ENCODE data around the gene FANCE.
A peak's percentile ranks its signal among the peaks of the same experiment; 100 is the strongest.

The FANCE gene

DNA sequence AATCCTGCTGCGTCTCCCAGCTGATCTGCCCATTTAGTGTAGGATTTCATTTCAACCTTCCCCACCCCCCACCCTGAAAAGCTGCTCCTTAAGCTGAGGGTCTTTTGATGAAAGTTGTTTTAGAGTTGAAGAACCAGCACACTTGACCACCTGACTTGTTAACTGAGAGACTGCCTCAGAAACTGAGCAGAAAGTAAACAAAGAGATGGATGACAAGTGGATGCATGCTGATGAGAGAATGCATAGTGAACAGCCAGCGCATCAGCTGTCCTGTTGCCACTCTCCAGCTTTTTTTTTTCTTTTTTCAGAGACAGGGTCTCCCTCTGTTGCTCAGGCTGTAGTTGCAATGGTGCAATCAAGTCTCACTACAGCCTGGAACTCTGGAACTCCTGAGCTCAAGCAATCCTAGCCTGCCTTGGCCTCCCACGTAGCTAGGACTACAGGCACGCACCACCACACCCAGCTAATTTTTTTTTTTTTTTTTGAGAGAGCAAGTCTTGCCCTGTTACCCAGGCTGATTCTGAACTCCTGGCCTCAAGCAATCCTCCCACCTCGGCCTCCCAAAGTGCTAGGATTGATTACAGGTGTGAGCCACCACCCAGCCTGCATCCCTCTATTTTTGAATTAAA is 25.5 kb downstream of the FANCE start:
- Mint-ChIP-seq H3K27ac (no peak overlapping the region), H3K27me3 (ENCODE audit: low read depth) (no peaks in the 10 kb centered on the region)

DNA sequence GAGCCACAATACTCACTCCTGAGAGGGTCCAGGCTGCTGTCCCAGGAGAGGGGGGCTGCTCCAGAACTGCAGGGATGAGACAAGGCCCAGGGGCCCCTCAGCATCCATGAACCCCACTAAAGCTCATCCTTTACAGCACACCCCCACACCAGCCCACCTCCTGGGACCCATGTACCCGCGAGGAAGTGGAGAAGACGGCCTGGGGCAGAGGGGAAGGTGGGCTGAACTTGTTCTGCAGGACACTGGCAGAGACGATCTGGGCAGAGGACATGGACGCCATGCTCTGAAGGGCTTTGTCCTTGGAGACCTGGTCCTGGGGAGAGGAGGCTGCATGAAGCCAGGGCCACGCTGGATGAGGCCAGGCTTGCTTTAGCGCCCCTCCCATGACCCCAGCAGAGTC is 26.1 kb downstream of the FANCE start:
- no peak overlapping the region for H3K4me3 Mint-ChIP-seq
- no peak for DNase-seq (ENCODE audit: low spot score)
- H3K9me3 Mint-ChIP-seq, result no peaks in the 10 kb centered on the region
- no peak overlapping the region for H3K27ac Mint-ChIP-seq
- H3K4me1 Mint-ChIP-seq (ENCODE audit: low read depth), result no peaks in the 10 kb centered on the region
- peaks cover under 1% of the 10 kb centered on the region for H3K36me3 Mint-ChIP-seq (ENCODE audit: low read depth)
- H3K27me3 Mint-ChIP-seq (ENCODE audit: low read depth), result no peaks in the 10 kb centered on the region

More for the DNA sequence above, 25.5 kb downstream of the FANCE start:
- Mint-ChIP-seq H3K9me3 (no peaks in the 10 kb centered on the region), H3K4me1 (ENCODE audit: low read depth) (no peaks in the 10 kb centered on the region), H3K36me3 (ENCODE audit: low read depth) (peaks cover 6% of the 10 kb centered on the region), H3K4me3 (no peak overlapping the region)
- no peak for DNase-seq (ENCODE audit: low spot score)

DNA sequence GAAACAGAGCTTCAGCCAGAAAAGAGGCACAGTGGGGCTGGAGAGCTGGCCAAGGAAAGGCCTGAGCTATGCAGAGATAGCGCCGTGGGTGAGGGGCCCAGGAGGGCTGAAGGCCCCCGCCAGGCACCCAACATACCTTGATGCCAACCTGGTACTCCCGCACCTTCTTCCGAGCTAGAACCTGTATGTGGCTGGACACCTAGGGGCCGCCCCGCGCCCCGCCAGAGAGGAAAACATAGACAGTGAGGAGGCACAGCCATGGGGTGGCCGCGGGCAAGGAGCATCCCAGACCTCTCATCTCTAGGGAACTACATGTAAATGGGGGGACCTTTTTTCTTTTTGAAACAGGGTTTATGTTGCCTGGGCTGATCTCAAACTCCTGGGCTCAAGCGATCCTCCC is 28.0 kb downstream of the FANCE start:
- Mint-ChIP-seq H3K4me1 (ENCODE audit: low read depth) (no peaks in the 10 kb centered on the region), H3K4me3 (no peak overlapping the region), H3K27me3 (ENCODE audit: low read depth) (no peaks in the 10 kb centered on the region), H3K9me3 (no peaks in the 10 kb centered on the region), H3K36me3 (ENCODE audit: low read depth) (no peaks in the 10 kb centered on the region), H3K27ac (no peak overlapping the region)
- no peak for DNase-seq (ENCODE audit: low spot score)

DNA sequence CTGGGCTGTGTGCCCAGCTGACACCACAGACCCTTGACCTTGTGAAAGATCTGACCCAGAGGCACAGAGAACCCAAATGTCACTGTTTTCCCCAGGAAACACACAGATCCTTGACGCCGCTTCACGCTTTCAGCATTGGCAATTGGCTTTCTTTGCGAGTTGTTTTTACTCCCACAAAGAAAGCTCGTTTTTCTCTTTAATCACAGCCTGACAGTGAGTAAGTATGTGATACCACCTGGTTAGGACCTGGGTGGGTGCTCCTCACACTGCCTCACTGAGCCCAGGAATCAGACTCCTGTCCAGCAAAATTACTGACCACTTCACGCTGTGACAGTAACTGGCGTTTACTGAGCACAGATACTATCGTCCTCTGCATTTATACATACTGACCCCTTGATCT is 29.1 kb downstream of the FANCE start:
- Mint-ChIP-seq H3K27ac (no peak overlapping the region), H3K9me3 (no peaks in the 10 kb centered on the region), H3K27me3 (ENCODE audit: low read depth) (no peaks in the 10 kb centered on the region), H3K36me3 (ENCODE audit: low read depth) (no peaks in the 10 kb centered on the region), H3K4me1 (ENCODE audit: low read depth) (no peaks in the 10 kb centered on the region), H3K4me3 (no peak overlapping the region)
- DNase-seq (ENCODE audit: low spot score), result no peak

DNA sequence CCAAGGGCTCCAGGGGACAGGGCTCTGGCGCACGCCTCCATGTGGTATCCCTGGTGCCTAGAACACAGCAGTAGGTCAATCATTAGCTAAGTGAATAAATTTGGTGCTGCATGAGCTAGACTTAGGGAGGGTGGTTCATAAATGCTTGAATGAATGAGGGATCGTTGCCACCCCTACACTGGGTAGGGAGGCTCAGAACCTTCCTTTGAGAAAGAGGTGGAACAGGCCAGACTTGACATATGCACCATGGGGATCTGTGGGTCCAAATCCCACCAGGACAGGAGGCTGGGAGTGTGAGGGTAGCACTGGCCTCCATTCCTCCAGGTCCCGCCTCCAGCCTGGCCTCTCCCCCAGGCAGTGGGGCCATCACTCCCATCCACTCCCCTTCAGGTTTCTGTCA is 30.9 kb downstream of the FANCE start:
- H3K4me1 Mint-ChIP-seq (ENCODE audit: low read depth), result peaks cover 4% of the 10 kb centered on the region
- DNase-seq (ENCODE audit: low spot score), result no peak
- H3K36me3 Mint-ChIP-seq (ENCODE audit: low read depth), result no peaks in the 10 kb centered on the region
- H3K27ac Mint-ChIP-seq, result no peak overlapping the region
- H3K9me3 Mint-ChIP-seq, result no peaks in the 10 kb centered on the region
- H3K27me3 Mint-ChIP-seq (ENCODE audit: low read depth), result no peaks in the 10 kb centered on the region
- H3K4me3 Mint-ChIP-seq, result no peak overlapping the region

- Mint-ChIP-seq H3K4me1 (ENCODE audit: low read depth) (peaks cover 6% of the 10 kb centered on the region), H3K9me3 (no peaks in the 10 kb centered on the region), H3K27ac (no peak overlapping the region), H3K4me3 (no peak overlapping the region), H3K27me3 (ENCODE audit: low read depth) (no peaks in the 10 kb centered on the region), H3K36me3 (ENCODE audit: low read depth) (no peaks in the 10 kb centered on the region)
- DNase-seq (ENCODE audit: low spot score), result no peak
Measured at GRCh38 chr6:35483490-35483889, 31.4 kb downstream of the FANCE start.

DNA sequence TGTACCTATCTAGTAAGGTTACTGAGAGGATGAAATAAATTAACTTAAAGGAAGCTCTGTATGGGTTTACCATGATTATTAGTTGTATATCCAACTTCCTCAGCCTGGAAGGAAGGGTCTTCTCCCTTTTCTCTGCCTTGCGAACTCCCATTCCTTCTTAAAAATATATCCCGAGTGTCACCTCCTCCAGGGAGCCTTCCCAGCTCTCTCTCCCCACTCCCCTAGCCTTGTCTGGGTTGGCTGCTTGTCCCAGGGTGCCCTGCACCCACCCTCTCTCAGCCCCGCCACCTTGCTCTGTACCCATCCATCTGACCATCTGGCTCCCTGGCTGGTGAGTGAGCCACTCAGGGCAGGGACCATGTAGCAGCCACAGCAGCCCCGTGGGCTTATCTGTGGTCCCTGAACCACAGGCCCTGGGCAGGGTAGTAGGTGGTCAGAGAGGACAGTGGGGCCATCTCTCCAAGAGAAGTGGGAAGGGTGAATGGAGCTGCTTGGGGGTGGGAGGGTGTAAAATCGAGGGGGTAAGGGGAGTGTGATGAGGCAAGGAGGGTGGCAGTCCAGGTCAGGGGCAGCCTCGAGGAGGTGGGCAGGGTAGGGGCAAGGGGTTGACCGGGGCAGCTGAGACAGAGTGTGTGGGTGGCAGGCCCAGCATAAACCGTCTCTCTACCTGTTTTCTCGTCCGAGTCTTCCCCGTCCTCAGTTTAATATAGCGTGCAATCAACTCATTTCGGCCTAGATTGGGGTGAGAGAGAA is 31.9 kb downstream of the FANCE start:
- Mint-ChIP-seq H3K4me3 (no peak overlapping the region), H3K27ac (no peak overlapping the region), H3K4me1 (ENCODE audit: low read depth) (peaks cover 6% of the 10 kb centered on the region), H3K9me3 (no peaks in the 10 kb centered on the region), H3K36me3 (ENCODE audit: low read depth) (no peaks in the 10 kb centered on the region), H3K27me3 (ENCODE audit: low read depth) (no peaks in the 10 kb centered on the region)
- DNase-seq (ENCODE audit: low spot score), result no peak

DNA sequence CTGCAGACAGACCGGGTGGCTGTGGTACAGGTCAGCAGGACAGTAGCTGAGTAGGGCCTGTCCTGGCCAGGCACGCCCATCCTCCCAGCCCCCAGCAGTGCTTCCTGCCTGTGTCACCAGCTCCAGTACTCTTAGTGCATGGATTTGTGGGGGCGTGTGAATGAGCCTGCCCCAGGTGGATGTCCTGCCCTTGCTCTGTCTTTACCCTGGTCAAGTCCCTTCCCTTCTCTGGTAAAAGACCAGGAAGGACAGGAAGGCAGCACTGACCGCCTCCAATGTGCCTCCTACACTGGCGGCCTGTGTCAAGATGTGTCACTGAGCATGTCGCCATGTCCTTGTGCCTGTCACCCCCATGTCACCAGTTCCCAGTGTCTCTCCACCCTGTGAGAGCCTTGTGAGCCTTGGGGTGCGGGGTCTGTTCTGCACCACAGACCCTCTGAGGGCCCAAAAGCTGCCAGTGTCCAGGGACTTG is 32.8 kb downstream of the FANCE start:
- Mint-ChIP-seq H3K4me3 (no peak overlapping the region), H3K36me3 (ENCODE audit: low read depth) (no peaks in the 10 kb centered on the region), H3K27me3 (ENCODE audit: low read depth) (no peaks in the 10 kb centered on the region), H3K27ac (no peak overlapping the region), H3K9me3 (no peaks in the 10 kb centered on the region), H3K4me1 (ENCODE audit: low read depth) (peaks cover 6% of the 10 kb centered on the region)
- no peak for DNase-seq (ENCODE audit: low spot score)

- Mint-ChIP-seq H3K36me3 (ENCODE audit: low read depth) (no peaks in the 10 kb centered on the region), H3K9me3 (no peaks in the 10 kb centered on the region), H3K27me3 (ENCODE audit: low read depth) (no peaks in the 10 kb centered on the region), H3K4me1 (ENCODE audit: low read depth) (peaks cover 6% of the 10 kb centered on the region), H3K4me3 (no peak overlapping the region), H3K27ac (no peak overlapping the region)
- no peak for DNase-seq (ENCODE audit: low spot score)
Measured at GRCh38 chr6:35485402-35485877, 33.3 kb downstream of the FANCE start.

- no peak for DNase-seq (ENCODE audit: low spot score)
- H3K36me3 Mint-ChIP-seq (ENCODE audit: low read depth), result no peaks in the 10 kb centered on the region
- H3K27ac Mint-ChIP-seq, result no peak overlapping the region
- H3K4me1 Mint-ChIP-seq (ENCODE audit: low read depth), result peaks cover 6% of the 10 kb centered on the region
- no peaks in the 10 kb centered on the region for H3K27me3 Mint-ChIP-seq (ENCODE audit: low read depth)
- H3K9me3 Mint-ChIP-seq, result no peaks in the 10 kb centered on the region
- no peak overlapping the region for H3K4me3 Mint-ChIP-seq
Measured at GRCh38 chr6:35486005-35486925, 34.1 kb downstream of the FANCE start.

DNA sequence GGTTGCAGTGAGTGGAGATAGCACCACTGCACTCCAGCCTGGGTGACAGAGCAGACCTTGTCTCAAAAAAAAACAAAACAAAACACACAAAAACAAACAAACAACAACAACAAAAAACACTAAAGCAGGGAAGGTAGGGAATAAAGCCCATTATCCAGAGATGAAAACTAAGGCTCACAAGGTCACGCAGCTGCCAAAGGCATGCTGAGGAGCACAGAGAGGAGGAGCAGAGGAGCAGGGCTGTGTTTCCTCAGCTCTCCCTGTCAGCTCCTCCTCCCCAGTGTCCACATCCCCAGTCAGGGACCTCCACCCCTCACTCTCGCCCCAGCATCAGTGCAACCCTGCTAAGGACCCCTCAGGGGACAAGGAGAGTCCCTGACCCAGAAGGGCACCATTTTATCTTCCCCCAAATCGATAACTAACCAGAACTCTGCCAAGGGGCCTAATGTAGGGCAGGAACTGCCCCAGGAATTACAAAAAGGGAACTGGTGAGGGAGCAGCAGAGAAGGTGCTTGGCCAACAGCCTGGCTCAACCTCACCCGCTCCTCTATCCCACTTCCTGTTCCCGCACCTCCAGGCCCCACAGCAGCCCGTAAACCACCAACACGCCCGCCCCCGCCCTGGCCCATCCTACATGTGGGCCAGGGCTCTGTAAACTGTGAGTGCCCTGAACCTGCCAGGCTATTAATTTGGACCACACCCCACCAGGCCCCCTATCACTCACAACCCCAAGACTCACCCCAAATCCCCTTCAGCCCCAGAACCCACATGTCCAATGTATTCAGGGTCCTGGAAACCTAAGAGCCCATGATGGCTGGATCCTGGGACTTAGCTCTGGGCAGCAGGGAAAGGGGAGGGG is 35.7 kb downstream of the FANCE start:
- H3K27ac Mint-ChIP-seq, result peak overlapping the region; percentile 29
- no peaks in the 10 kb centered on the region for H3K36me3 Mint-ChIP-seq (ENCODE audit: low read depth)
- DNase-seq (ENCODE audit: low spot score), result no peak
- H3K4me1 Mint-ChIP-seq (ENCODE audit: low read depth), result peaks cover 6% of the 10 kb centered on the region
- no peaks in the 10 kb centered on the region for H3K9me3 Mint-ChIP-seq
- peaks cover 3% of the 10 kb centered on the region for H3K27me3 Mint-ChIP-seq (ENCODE audit: low read depth)
- no peak overlapping the region for H3K4me3 Mint-ChIP-seq

DNA sequence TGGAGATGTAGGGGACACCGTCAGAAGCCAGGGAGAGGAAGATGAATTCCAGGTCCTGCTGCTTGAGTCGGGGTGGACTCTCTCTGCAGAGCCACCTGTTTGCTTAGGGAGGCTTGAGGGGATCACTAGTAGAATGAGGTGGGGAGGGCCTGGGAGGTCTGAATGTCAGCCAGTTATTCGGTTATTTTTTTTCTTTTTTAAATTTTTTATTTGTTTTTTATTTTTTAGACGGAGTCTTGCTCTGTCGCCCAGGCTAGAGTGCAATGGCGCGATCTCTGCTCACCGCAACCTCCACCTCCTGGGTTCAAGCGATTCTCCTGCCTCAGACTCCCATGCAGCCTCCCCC is 36.4 kb downstream of the FANCE start:
- Mint-ChIP-seq H3K4me1 (ENCODE audit: low read depth) (peaks cover 6% of the 10 kb centered on the region), H3K27ac (no peak overlapping the region), H3K9me3 (no peaks in the 10 kb centered on the region), H3K4me3 (no peak overlapping the region), H3K27me3 (ENCODE audit: low read depth) (peaks cover 8% of the 10 kb centered on the region), H3K36me3 (ENCODE audit: low read depth) (no peaks in the 10 kb centered on the region)
- no peak for DNase-seq (ENCODE audit: low spot score)

DNA sequence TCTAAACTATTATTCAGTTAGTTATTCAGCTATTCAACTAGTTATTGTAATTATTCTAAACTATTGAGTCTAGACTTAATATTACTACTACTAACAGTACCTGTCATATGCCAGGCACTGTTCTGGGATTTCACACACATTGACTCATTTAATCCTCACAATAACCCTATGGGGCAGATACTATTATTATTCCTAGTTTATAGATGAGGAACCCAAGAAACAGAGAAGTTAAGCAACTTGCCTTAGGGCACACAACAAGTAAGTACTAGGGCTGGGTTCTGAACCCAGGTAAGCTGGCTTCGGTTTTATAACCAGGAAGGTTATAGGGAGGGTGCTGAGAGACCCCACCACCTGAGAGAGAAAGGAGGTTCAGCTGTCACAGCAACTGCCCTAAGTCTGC is 36.9 kb downstream of the FANCE start:
- H3K4me3 Mint-ChIP-seq, result no peak overlapping the region
- H3K4me1 Mint-ChIP-seq (ENCODE audit: low read depth), result peaks cover 9% of the 10 kb centered on the region
- no peaks in the 10 kb centered on the region for H3K9me3 Mint-ChIP-seq
- no peaks in the 10 kb centered on the region for H3K36me3 Mint-ChIP-seq (ENCODE audit: low read depth)
- peaks cover 12% of the 10 kb centered on the region for H3K27me3 Mint-ChIP-seq (ENCODE audit: low read depth)
- DNase-seq (ENCODE audit: low spot score), result no peak
- H3K27ac Mint-ChIP-seq, result no peak overlapping the region

Data from T-helper 2 cell treated with Interferon-gamma antibody and Interleukin-4, amounts not matched to agents 5 μg/mL and 100 μg/mL, for 36 hours (primary cell).